Gastrocnemius medialis (tissue), 4 donors: ENCODE measurements around the gene MYDGF. TPM values are rescaled to one million over a fixed set of nuclear protein-coding genes. Genes with fewer than 3 reads are reported as not detected.
"Not testable (repeated sequence)": the region's sequence is repeated elsewhere in the genome, so short reads cannot be mapped to it uniquely, and the experiment has no call there.

Experiments
- ATAC-seq, 2 donors: fragments of 150-250 bp; one replicate each; pipeline ENCODE4 v1.9.1; 2016
- DNase-seq, 2 donors: peaks; one replicate each; pipeline ENCODE4 v3.0.0-alpha.2; 2019
- H3K27ac ChIP-seq, 4 donors: fragments of 200-600 bp; sonication (generic); 1 replicate in 1 of 4; 2 replicates in 3 of 4; pipeline ENCODE4 v1.5.1; 2016 to 2018; ENCODE audit warnings: mild to moderate bottlenecking in 2 of 4, moderate library complexity in 1 of 4
- H3K27me3 ChIP-seq, 3 donors: fragments of 200-600 bp; sonication (generic) in 2 of 3; 1 replicate in 1 of 3; 2 replicates in 2 of 3; pipeline versions ENCODE4 v1.5.1 to v1.6.0; 2016 to 2019; ENCODE audit warnings: mild to moderate bottlenecking in 1 of 3, moderate library complexity in 1 of 3
- H3K36me3 ChIP-seq, 2 donors: fragments of 200-600 bp; sonication (generic) in 1 of 2; one replicate each; pipeline ENCODE4 v1.5.1; 2017 to 2018
- H3K4me1 ChIP-seq, 2 donors: fragments of 200-600 bp; sonication (generic) in 1 of 2; one replicate each; pipeline ENCODE4 v1.5.1; 2016 to 2017; ENCODE audit warnings: mild to moderate bottlenecking in 2 of 2
- H3K4me3 ChIP-seq, 4 donors: fragments of 200-600 bp; sonication (generic) in 3 of 4; 1 replicate in 1 of 4; 2 replicates in 3 of 4; pipeline ENCODE4 v1.5.1; 2016 to 2019; ENCODE audit warnings: mild to moderate bottlenecking in 2 of 4
- H3K9me3 ChIP-seq, 3 donors: fragments of 200-600 bp; sonication (generic) in 2 of 3; 1 replicate in 1 of 3; 2 replicates in 2 of 3; pipeline ENCODE4 v1.5.1; 2016 to 2019
- CTCF ChIP-seq, 5 experiments: fragments of 450-650 bp in 3 of 5; fragments of 200-600 bp in 2 of 5; sonication (generic) in 2 of 5; IDR thresholded peaks in 4 of 5; conservative IDR thresholded peaks in 1 of 5; 1 replicate in 4 of 5; 2 replicates in 1 of 5; pipeline ENCODE4 v1.5.1; 2016 to 2019; ENCODE audit warnings: antibody characterized with exemption in 5 of 5, mild to moderate bottlenecking in 3 of 5, moderate library complexity in 3 of 5
- POLR2A ChIP-seq, 2 donors: fragments of 450-650 bp; IDR thresholded peaks; one replicate each; pipeline ENCODE4 v1.6.1; 2017; ENCODE audit warnings: antibody characterized with exemption in 2 of 2, mild to moderate bottlenecking in 2 of 2, moderate library complexity in 2 of 2
- in situ Hi-C, 4 donors: fragments of 200-750 bp; cut with MboI; loops; one replicate each; pipeline versions ENCODE4 v1.15.0 to v1.8.0; 2017; ENCODE audit warnings: low sequenced_read_pairs in 4 of 4
- intact Hi-C: fragments of 100-400 bp; cut with DNase I; formaldehyde crosslinking; loops from one replicate; pipeline ENCODE4 v1.15.1; 2023; ENCODE audit warnings: low total_unique reads
- total RNA-seq, 4 donors: library from RNA; depleted of rRNA; stranded (reverse); fragments of >200 nt; gene quantifications; one replicate each; pipeline versions ENCODE4 v1.1.0 to v1.2.3, GENCODE V29; 2016

The MYDGF gene
- total RNA-seq, 4 donors from 2014 or later = 8.0 to 12.9 (median 10.1) TPM

- peaks cover 0 to 42% of the 10 kb centered on the region in 2 donors for H3K36me3 ChIP-seq
- TF ChIP-seq CTCF (IDR thresholded peaks at IDR 0.05 in 4 of 5, conservative IDR thresholded peaks at IDR 0.05 in 1 of 5) = no peak
- no peak for TF ChIP-seq POLR2A (IDR thresholded peaks at IDR 0.05)
- H3K4me3 ChIP-seq = no peak overlapping the region
- intact Hi-C loops (loop anchor here (10.0 kb wide), 1 partner anchor 259 kb away; no protein-coding TSS in a partner anchor), in situ Hi-C loops (no loop called here)
- H3K27ac ChIP-seq = peak overlapping the region; percentile 89 to 100 (median 97)
- peak in 1 of 2 donors; percentile 44 for DNase-seq
- ATAC-seq = no peak
- H3K27me3 ChIP-seq = no peaks in the 10 kb centered on the region
- H3K9me3 ChIP-seq = no peaks in the 10 kb centered on the region
- peaks cover 34 to 44% of the 10 kb centered on the region in 2 donors for H3K4me1 ChIP-seq
Measured at GRCh38 chr19:4715529-4716221, 45.5 kb upstream of the MYDGF start.

GRCh38 chr19:4715178-4715528 is 45.0 kb upstream of the MYDGF start:
- Histone ChIP-seq H3K36me3 (peaks cover 0 to 42% of the 10 kb centered on the region in 2 donors), H3K4me1 (peaks cover 39 to 49% of the 10 kb centered on the region in 2 donors), H3K27ac (peak overlapping the region; percentile 89 to 100 (median 97))
- intact Hi-C loops = loop anchor here (10.0 kb wide), 1 partner anchor 260 kb away; no protein-coding TSS in a partner anchor
- H3K9me3 ChIP-seq, H3K4me3 ChIP-seq, in situ Hi-C loops, ATAC-seq, H3K27me3 ChIP-seq: not testable (repeated sequence)
- peak in 1 of 2 donors; percentile 31 for DNase-seq

GRCh38 chr19:4714016-4714415 is 43.9 kb upstream of the MYDGF start:
- Histone ChIP-seq H3K27me3 (no peaks in the 10 kb centered on the region), H3K36me3 (peaks cover 0 to 33% of the 10 kb centered on the region in 2 donors), H3K27ac (peak overlapping the region; percentile 89 to 100 (median 97)), H3K4me3 (peak overlapping the region in 1 of 4 donors; percentile 16), H3K4me1 (peaks cover 50 to 60% of the 10 kb centered on the region in 2 donors), H3K9me3 (no peaks in the 10 kb centered on the region)
- intact Hi-C loops = loop anchor here (5.0 to 10.0 kb wide), 4 partner anchors 177 to 952 kb away; partner anchors contain the start of genes APBA3, MRPL54, PLIN4 and PLIN5
- TF ChIP-seq CTCF (IDR thresholded peaks at IDR 0.05 in 4 of 5, conservative IDR thresholded peaks at IDR 0.05 in 1 of 5) = no peak
- TF ChIP-seq POLR2A (IDR thresholded peaks at IDR 0.05) = no peak
- in situ Hi-C loops = no loop called here
- DNase-seq = no peak
- ATAC-seq = no peak

GRCh38 chr19:4713384-4713951 is 43.3 kb upstream of the MYDGF start:
- in situ Hi-C loops (no loop called here), intact Hi-C loops (loop anchor here (1.0 to 10.0 kb wide), 5 partner anchors 19 to 951 kb away; partner anchors contain the start of genes APBA3, MRPL54, PLIN4 and PLIN5)
- DNase-seq (peak; percentile 95 to 99), ATAC-seq (peak; percentile 84 to 86)
- no peaks in the 10 kb centered on the region for H3K9me3 ChIP-seq
- H3K4me1 ChIP-seq = peaks cover 56 to 63% of the 10 kb centered on the region in 2 donors
- no peaks in the 10 kb centered on the region for H3K27me3 ChIP-seq
- TF ChIP-seq POLR2A (IDR thresholded peaks at IDR 0.05) = peak; percentile 66 to 74
- peak in 2 of 5 experiments; percentile 16 to 28 for TF ChIP-seq CTCF (IDR thresholded peaks at IDR 0.05 in 4 of 5, conservative IDR thresholded peaks at IDR 0.05 in 1 of 5)
- peak overlapping the region; percentile 7 to 41 (median 18) for H3K4me3 ChIP-seq
- peaks cover 0 to 27% of the 10 kb centered on the region in 2 donors for H3K36me3 ChIP-seq
- peak overlapping the region; percentile 89 to 100 (median 97) for H3K27ac ChIP-seq

GRCh38 chr19:4712771-4713170 is 42.6 kb upstream of the MYDGF start:
- Histone ChIP-seq H3K4me3 (peak overlapping the region in 3 of 4 donors; percentile 7 to 41 (median 28)), H3K27ac (peak overlapping the region; percentile 89 to 100 (median 97)), H3K9me3 (no peaks in the 10 kb centered on the region), H3K4me1 (peaks cover 63 to 70% of the 10 kb centered on the region in 2 donors), H3K36me3 (peaks cover 0 to 20% of the 10 kb centered on the region in 2 donors), H3K27me3 (no peaks in the 10 kb centered on the region)
- intact Hi-C loops (loop anchor here (1.0 to 10.0 kb wide), 6 partner anchors 18 to 950 kb away; partner anchors contain the start of genes APBA3, MRPL54, PLIN4 and PLIN5), in situ Hi-C loops (no loop called here)
- peak; percentile 37 to 45 for ATAC-seq
- peak; percentile 57 to 79 for DNase-seq
- peak in 4 of 5 experiments; percentile 32 to 58 (median 45) for TF ChIP-seq CTCF (IDR thresholded peaks at IDR 0.05 in 4 of 5, conservative IDR thresholded peaks at IDR 0.05 in 1 of 5)
- TF ChIP-seq POLR2A (IDR thresholded peaks at IDR 0.05) = no peak
